Smooth muscle cell (in vitro differentiated cells): ENCODE measurements around the gene PSMB5. TPM values are rescaled to one million over a fixed set of nuclear protein-coding genes. Genes with fewer than 3 reads are reported as not detected.
"Not testable (repeated sequence)": the region's sequence is repeated elsewhere in the genome, so short reads cannot be mapped to it uniquely, and the experiment has no call there.

Source experiments
- DNase-seq: peaks from one replicate; lab custom pipeline; 2025; ENCODE audit not compliant: unreplicated experiment; lab: John Stamatoyannopoulos, UW
- H2AFZ ChIP-seq: fragments of 200-600 bp; sonication (generic); 2 replicates; pipeline ENCODE4 v1.6.0; 2016; ENCODE audit warnings: antibody characterized with exemption, low read depth, mild to moderate bottlenecking
- H3F3A ChIP-seq: fragments of 200-600 bp; sonication (generic); 2 replicates; pipeline ENCODE4 v1.6.0; 2017; ENCODE audit warnings: antibody characterized with exemption, low read depth
- H3K27ac ChIP-seq: fragments of 200-600 bp; sonication (generic); 2 replicates; pipeline ENCODE4 v1.5.1; 2016; ENCODE audit warnings: low read depth, mild to moderate bottlenecking
- H3K27me3 ChIP-seq: fragments of 200-600 bp; sonication (generic); 2 replicates; pipeline ENCODE4 v1.6.1; 2016; ENCODE audit warnings: low read depth, mild to moderate bottlenecking
- H3K36me3 ChIP-seq: fragments of 200-600 bp; sonication (generic); 2 replicates; pipeline ENCODE4 v1.5.1; 2016; ENCODE audit warnings: low read depth
- H3K4me1 ChIP-seq: fragments of 200-600 bp; sonication (generic); 2 replicates; pipeline ENCODE4 v1.5.1; 2016; ENCODE audit warnings: low read depth
- H3K4me2 ChIP-seq: fragments of 200-600 bp; sonication (generic); 2 replicates; pipeline ENCODE4 v1.6.0; 2016; ENCODE audit warnings: mild to moderate bottlenecking
- H3K4me3 ChIP-seq: fragments of 200-600 bp; sonication (generic); 2 replicates; pipeline ENCODE4 v1.5.1; 2016; ENCODE audit warnings: mild to moderate bottlenecking
- H3K79me2 ChIP-seq: fragments of 200-600 bp; sonication (generic); 2 replicates; pipeline ENCODE4 v1.6.0; 2016; ENCODE audit warnings: low read depth, mild to moderate bottlenecking
- H3K9ac ChIP-seq: fragments of 200-600 bp; sonication (generic); 2 replicates; pipeline ENCODE4 v1.6.0; 2016; ENCODE audit warnings: low read depth
- H3K9me3 ChIP-seq: fragments of 200-600 bp; sonication (generic); replicated peaks from 2 replicates; pipeline ENCODE4 v1.5.1; 2016; ENCODE audit warnings: low read depth
- H4K20me1 ChIP-seq: fragments of 200-600 bp; sonication (generic); 2 replicates; pipeline ENCODE4 v1.6.0; 2016; ENCODE audit warnings: low read depth
- WGBS: methylation state at CpG from one replicate; pipeline ENCODE4 v1.1.7; 2016; ENCODE audit warnings: low lambda C conversion rate; 5-methylcytosine and 5-hydroxymethylcytosine counted together
- polyA plus RNA-seq: library from polyadenylated mRNA; unstranded; fragments of >200 nt; fragmentation: Nextera tagmentation; extraction: Ambion mirVana; gene quantifications from 2 replicates; pipeline ENCODE4 v1.2.1, GENCODE V29; 2016
- total RNA-seq: library from RNA; depleted of rRNA; stranded (reverse); fragments of >200 nt; gene quantifications from 2 replicates; pipeline ENCODE4 v1.2.3, GENCODE V29; 2014
- TF ChIP-seq, protein P1 (sequence below): fragments of 200-600 bp; sonication (generic); IDR thresholded peaks from 2 replicates; pipeline ENCODE4 v1.5.1; 2017; ENCODE audit warnings: borderline replicate concordance, mild to moderate bottlenecking, antibody characterized with exemption; ENCODE audit not compliant: insufficient read depth, poor library complexity, severe bottlenecking

Gene PSMB5
- total and polyA plus RNA-seq, 2 experiments from 2014 or later: 183 to 374 TPM

DNA sequence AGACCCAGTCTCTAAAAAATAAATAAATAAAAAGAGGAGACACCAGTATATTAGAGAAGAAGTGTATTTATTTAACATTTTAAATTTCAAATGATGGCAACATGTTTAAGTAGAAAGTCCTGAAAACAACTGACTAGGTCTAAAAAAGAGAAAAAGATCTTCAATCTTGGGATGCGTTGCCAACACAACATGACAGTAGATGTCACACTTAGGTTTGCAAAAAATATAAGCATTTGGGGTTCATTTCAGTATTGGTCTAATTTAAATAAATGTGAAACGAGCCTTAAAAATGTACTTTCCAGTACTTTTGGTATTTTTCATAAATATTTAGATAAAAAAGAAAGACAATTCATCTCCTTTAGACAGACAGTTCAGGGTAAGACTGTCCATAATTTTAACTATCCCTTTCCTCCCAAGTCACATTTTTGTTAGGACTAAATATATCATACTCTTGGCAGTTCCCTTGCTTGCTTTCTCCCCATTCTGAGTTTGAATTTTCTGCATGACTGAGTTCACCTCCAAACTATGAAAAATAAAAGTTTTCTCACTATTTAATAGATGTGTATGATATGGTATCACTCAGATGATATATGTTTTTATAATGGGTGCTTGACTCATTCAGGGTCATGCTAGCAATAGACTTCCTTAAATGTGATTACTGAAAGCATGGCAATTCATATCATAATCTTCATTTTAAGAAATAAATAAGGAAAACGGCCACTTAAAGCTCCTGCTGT lies 29.1 kb downstream of the PSMB5 start:
- DNase-seq: no peak
- no peaks in the 10 kb centered on the region for H4K20me1 ChIP-seq
- no peaks in the 10 kb centered on the region for H3K36me3 ChIP-seq
- H3K4me2 ChIP-seq: peak overlapping the region; percentile 86
- H2AFZ ChIP-seq: no peak overlapping the region
- no peaks in the 10 kb centered on the region for H3K27me3 ChIP-seq
- no peaks in the 10 kb centered on the region for H3K79me2 ChIP-seq
- peaks cover 3% of the 10 kb centered on the region for H3F3A ChIP-seq
- peaks cover 11% of the 10 kb centered on the region for H3K4me1 ChIP-seq
- no peak overlapping the region for H3K27ac ChIP-seq
- H3K4me3 ChIP-seq: peak overlapping the region; percentile 64
- H3K9me3 ChIP-seq: no peaks in the 10 kb centered on the region
- no peak overlapping the region for H3K9ac ChIP-seq
- 87% methylated on average over 3 of the region's 3 CpGs for WGBS
- TF ChIP-seq, protein P1, sequence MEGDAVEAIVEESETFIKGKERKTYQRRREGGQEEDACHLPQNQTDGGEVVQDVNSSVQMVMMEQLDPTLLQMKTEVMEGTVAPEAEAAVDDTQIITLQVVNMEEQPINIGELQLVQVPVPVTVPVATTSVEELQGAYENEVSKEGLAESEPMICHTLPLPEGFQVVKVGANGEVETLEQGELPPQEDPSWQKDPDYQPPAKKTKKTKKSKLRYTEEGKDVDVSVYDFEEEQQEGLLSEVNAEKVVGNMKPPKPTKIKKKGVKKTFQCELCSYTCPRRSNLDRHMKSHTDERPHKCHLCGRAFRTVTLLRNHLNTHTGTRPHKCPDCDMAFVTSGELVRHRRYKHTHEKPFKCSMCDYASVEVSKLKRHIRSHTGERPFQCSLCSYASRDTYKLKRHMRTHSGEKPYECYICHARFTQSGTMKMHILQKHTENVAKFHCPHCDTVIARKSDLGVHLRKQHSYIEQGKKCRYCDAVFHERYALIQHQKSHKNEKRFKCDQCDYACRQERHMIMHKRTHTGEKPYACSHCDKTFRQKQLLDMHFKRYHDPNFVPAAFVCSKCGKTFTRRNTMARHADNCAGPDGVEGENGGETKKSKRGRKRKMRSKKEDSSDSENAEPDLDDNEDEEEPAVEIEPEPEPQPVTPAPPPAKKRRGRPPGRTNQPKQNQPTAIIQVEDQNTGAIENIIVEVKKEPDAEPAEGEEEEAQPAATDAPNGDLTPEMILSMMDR: no peak

DNA sequence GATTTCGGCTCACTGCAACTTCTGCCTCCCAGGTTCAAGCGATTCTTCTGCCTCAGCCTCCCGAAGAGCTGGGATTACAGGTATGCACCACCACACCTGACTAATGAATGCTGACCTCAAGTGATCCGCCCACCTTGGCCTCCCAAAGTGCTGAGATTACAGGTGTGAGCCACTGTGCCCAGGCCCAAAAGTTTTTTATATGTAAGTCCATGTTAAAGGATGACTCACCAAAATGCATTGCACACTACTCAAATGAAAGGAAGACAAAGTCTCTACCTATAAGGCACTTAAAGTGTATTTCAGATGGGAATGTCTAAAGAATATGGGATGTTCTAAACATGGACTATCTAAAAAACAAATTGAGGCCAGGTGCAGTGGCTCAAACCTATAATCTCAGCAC lies 30.4 kb downstream of the PSMB5 start:
- H3K36me3 ChIP-seq, H3K27me3 ChIP-seq, H3K4me3 ChIP-seq, H3F3A ChIP-seq, H3K27ac ChIP-seq, H3K9me3 ChIP-seq, DNase-seq, H4K20me1 ChIP-seq, H3K4me2 ChIP-seq, H3K9ac ChIP-seq, H3K79me2 ChIP-seq, H2AFZ ChIP-seq: not testable (repeated sequence)
- H3K4me1 ChIP-seq: peaks cover 11% of the 10 kb centered on the region
- WGBS: 97% methylated on average over 4 of the region's 4 CpGs

DNA sequence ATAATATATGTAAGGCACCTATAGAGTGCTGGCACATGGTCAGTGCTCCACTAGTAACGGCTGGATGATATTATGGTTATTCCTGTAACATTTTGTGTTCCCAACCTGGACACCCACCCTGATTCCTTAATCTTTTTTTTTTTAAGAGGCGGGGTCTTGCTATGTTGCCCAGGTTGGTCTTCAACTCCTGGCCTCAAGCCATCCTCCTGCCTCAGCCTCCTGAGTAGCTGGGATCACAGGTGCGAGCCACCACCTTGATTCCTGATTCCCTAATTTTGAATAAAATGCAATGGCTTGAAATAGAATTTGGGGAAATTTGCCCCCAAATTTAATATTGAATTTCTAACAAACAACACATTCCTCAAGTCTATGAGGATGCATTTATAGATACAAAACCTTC lies 32.1 kb downstream of the PSMB5 start:
- no peaks in the 10 kb centered on the region for H4K20me1 ChIP-seq
- DNase-seq: no peak
- no peak overlapping the region for H3K27ac ChIP-seq
- H3K4me1 ChIP-seq: peaks cover 11% of the 10 kb centered on the region
- no peaks in the 10 kb centered on the region for H3K79me2 ChIP-seq
- no peaks in the 10 kb centered on the region for H3K27me3 ChIP-seq
- no peak overlapping the region for H3K9ac ChIP-seq
- H3K36me3 ChIP-seq: no peaks in the 10 kb centered on the region
- no peak overlapping the region for H2AFZ ChIP-seq
- no peaks in the 10 kb centered on the region for H3K9me3 ChIP-seq
- 100% methylated on average over 3 of the region's 3 CpGs for WGBS
- TF ChIP-seq, protein P1: no peak
- no peak overlapping the region for H3K4me2 ChIP-seq
- H3F3A ChIP-seq: peaks cover 3% of the 10 kb centered on the region
- H3K4me3 ChIP-seq: no peak overlapping the region

DNA sequence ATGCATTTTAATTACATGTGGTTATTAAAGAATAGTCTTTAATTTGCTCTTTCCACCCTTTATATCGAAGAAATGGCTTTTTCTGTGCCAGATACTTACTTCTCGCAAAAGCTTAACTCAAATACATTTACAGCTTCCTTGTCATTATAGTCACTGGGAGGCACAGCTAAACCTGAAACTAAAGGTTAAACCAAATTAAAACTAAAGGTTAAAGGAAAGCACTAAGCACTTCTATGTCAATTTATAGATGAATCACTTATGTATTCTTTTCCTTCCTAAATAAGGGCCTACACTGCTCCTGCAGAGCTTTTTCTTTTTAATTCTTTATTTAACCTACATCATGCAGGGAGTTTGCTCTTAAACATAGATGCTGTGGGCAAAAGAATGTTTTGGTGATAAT lies 33.8 kb downstream of the PSMB5 start:
- DNase-seq: no peak
- H3K79me2 ChIP-seq: no peaks in the 10 kb centered on the region
- no peak overlapping the region for H3K4me3 ChIP-seq
- no peak overlapping the region for H3K4me2 ChIP-seq
- H3K27me3 ChIP-seq: no peaks in the 10 kb centered on the region
- no peaks in the 10 kb centered on the region for H3K36me3 ChIP-seq
- TF ChIP-seq, protein P1: no peak
- peaks cover 1% of the 10 kb centered on the region for H3K4me1 ChIP-seq
- no peak overlapping the region for H3K27ac ChIP-seq
- H3K9ac ChIP-seq: no peak overlapping the region
- 97% methylated on average over 2 of the region's 2 CpGs for WGBS
- H3K9me3 ChIP-seq: no peaks in the 10 kb centered on the region
- H2AFZ ChIP-seq: no peak overlapping the region
- H4K20me1 ChIP-seq: no peaks in the 10 kb centered on the region
- H3F3A ChIP-seq: peaks cover 1% of the 10 kb centered on the region
